ENCODE results near the gene ADAMTS16. TPM values are rescaled to one million over a fixed set of nuclear protein-coding genes. Genes with fewer than 3 reads are reported as not detected.
"Not testable (repeated sequence)": the region's sequence is repeated elsewhere in the genome, so short reads cannot be mapped to it uniquely, and the experiment has no call there.

ADAMTS16 gene
- polyA plus RNA-seq (ENCODE audit: insufficient read length in 4 of 4): 10 to 100 TPM; 67.0 to 76.8 (median 72.6) TPM

- no peak for DNase-seq (ENCODE audit: low read depth in 4 of 4, low spot score in 2 of 4)
These were observed at the start of gene ADAMTS16 for GRCh38 chr5:5139777-5140478. TSS of gene ADAMTS16 (plus strand) at chr5:5140330. CDS start at chr5:5140468, 138 bp downstream.

GRCh38 chr5:5092149-5092548 lies 48.0 kb upstream of the ADAMTS16 start:
- DNase-seq (ENCODE audit: low read depth in 4 of 4, low spot score in 2 of 4): no peak

GRCh38 chr5:5100635-5101034 lies 39.5 kb upstream of the ADAMTS16 start:
- no peak for DNase-seq (ENCODE audit: low read depth in 4 of 4, low spot score in 2 of 4)

- no peak for DNase-seq (ENCODE audit: low read depth in 4 of 4, low spot score in 2 of 4)
These were observed 38.5 kb upstream of the ADAMTS16 start for GRCh38 chr5:5101676-5102075.

GRCh38 chr5:5103245-5103644 lies 36.9 kb upstream of the ADAMTS16 start:
- no peak for DNase-seq (ENCODE audit: low read depth in 4 of 4, low spot score in 2 of 4)

- DNase-seq (ENCODE audit: low read depth in 4 of 4, low spot score in 2 of 4): no peak
These were observed 35.6 kb upstream of the ADAMTS16 start for GRCh38 chr5:5104550-5104949.

GRCh38 chr5:5105531-5105930 lies 34.6 kb upstream of the ADAMTS16 start:
- no peak for DNase-seq (ENCODE audit: low read depth in 4 of 4, low spot score in 2 of 4)

GRCh38 chr5:5116956-5117355 lies 23.2 kb upstream of the ADAMTS16 start:
- DNase-seq (ENCODE audit: low read depth in 4 of 4, low spot score in 2 of 4): no peak

- no peak for DNase-seq (ENCODE audit: low read depth in 4 of 4, low spot score in 2 of 4)
These were observed 17.4 kb upstream of the ADAMTS16 start for GRCh38 chr5:5122776-5123175.

GRCh38 chr5:5124231-5124630 lies 15.9 kb upstream of the ADAMTS16 start:
- DNase-seq (ENCODE audit: low read depth in 4 of 4, low spot score in 2 of 4): no peak

- no peak for DNase-seq (ENCODE audit: low read depth in 4 of 4, low spot score in 2 of 4)
These were observed 13.7 kb upstream of the ADAMTS16 start for GRCh38 chr5:5126444-5126843.

GRCh38 chr5:5128766-5129165 lies 11.4 kb upstream of the ADAMTS16 start:
- no peak for DNase-seq (ENCODE audit: low read depth in 4 of 4, low spot score in 2 of 4)

- DNase-seq (ENCODE audit: low read depth in 4 of 4, low spot score in 2 of 4): no peak
These were observed 7.9 kb upstream of the ADAMTS16 start for GRCh38 chr5:5132234-5132633.

GRCh38 chr5:5132693-5133295 lies 7.3 kb upstream of the ADAMTS16 start:
- no peak for DNase-seq (ENCODE audit: low read depth in 4 of 4, low spot score in 2 of 4)

- DNase-seq (ENCODE audit: low read depth in 4 of 4, low spot score in 2 of 4): no peak
These were observed 6.0 kb upstream of the ADAMTS16 start for GRCh38 chr5:5134107-5134506.

GRCh38 chr5:5135957-5136676 lies 4.0 kb upstream of the ADAMTS16 start:
- DNase-seq (ENCODE audit: low read depth in 4 of 4, low spot score in 2 of 4): no peak

GRCh38 chr5:5137851-5138250 lies 2.3 kb upstream of the ADAMTS16 start:
- not testable (repeated sequence) for DNase-seq (ENCODE audit: low read depth in 4 of 4, low spot score in 2 of 4)

GRCh38 chr5:5139336-5139776 lies 774 bp upstream of the ADAMTS16 start:
- no peak for DNase-seq (ENCODE audit: low read depth in 4 of 4, low spot score in 2 of 4)

GRCh38 chr5:5140479-5141338 lies 579 bp downstream of the ADAMTS16 start:
- DNase-seq (ENCODE audit: low read depth in 4 of 4, low spot score in 2 of 4): no peak

- DNase-seq (ENCODE audit: low read depth in 4 of 4, low spot score in 2 of 4): no peak
These were observed 1.1 kb downstream of the ADAMTS16 start for GRCh38 chr5:5141339-5141599.

Measured in left renal cortex interstitium (tissue), 4 donors.